ENCODE results near the gene KY.

DNA sequence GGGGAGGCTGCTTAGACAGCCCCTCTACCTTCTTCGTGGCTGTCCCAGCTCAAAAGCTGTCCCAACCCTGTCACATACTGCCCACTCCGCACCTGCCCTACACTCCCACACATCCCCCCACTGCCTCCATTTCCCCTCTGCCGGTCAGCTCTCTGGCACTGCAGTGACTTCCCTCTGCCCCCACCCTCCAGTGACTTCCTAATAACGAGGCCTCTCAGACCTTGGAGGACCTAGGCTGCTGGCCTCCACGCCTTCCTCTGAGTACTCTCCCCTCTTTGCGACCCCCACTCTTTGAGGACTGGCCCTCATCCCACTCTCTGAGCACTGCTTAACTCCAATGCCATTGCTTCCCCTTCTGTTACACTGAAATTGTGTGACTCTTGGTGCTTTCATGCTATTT is 45.3 kb downstream of the KY start:
- TF ChIP-seq CTCF (IDR thresholded peaks at IDR 0.05) (no peak), POLR2A (IDR thresholded peaks at IDR 0.05) (no peak), EP300 (IDR thresholded peaks at IDR 0.05) (no peak)
